ENCODE results near the gene TSPY9.
"Not testable (repeated sequence)": the region's sequence is repeated elsewhere in the genome, so short reads cannot be mapped to it uniquely, and the experiment has no call there.

- TF ChIP-seq, protein P1, sequence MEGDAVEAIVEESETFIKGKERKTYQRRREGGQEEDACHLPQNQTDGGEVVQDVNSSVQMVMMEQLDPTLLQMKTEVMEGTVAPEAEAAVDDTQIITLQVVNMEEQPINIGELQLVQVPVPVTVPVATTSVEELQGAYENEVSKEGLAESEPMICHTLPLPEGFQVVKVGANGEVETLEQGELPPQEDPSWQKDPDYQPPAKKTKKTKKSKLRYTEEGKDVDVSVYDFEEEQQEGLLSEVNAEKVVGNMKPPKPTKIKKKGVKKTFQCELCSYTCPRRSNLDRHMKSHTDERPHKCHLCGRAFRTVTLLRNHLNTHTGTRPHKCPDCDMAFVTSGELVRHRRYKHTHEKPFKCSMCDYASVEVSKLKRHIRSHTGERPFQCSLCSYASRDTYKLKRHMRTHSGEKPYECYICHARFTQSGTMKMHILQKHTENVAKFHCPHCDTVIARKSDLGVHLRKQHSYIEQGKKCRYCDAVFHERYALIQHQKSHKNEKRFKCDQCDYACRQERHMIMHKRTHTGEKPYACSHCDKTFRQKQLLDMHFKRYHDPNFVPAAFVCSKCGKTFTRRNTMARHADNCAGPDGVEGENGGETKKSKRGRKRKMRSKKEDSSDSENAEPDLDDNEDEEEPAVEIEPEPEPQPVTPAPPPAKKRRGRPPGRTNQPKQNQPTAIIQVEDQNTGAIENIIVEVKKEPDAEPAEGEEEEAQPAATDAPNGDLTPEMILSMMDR (conservative IDR thresholded peaks at IDR 0.05; ENCODE audit: low read depth, low read length): not testable (repeated sequence)
- not testable (repeated sequence) for TF ChIP-seq EZH2 (IDR thresholded peaks at IDR 0.05; ENCODE audit: low read length, unreplicated experiment); EZH2phosphoT487 (IDR thresholded peaks at IDR 0.05; ENCODE audit: borderline replicate concordance, low read length)
Observed at GRCh38 chrY:9527580-9527979, 40.5 kb downstream of the TSPY9 start, which contains the start of gene TSPY10.
